Mesenchymal stem cell (in vitro differentiated cells and primary cell): Measurements from ENCODE around the gene OLFM3.

ENCODE experiments used
- DNase-seq: peaks from one replicate; pipeline ENCODE4 v3.0.0-alpha.2; 2013
- H2AFZ ChIP-seq: one replicate; pipeline ENCODE4 v1.6.1; 2013; ENCODE audit warnings: low read depth, mild to moderate bottlenecking, control low read depth, inconsistent platforms, low read length, moderate library complexity
- H2AK5ac ChIP-seq: 2 replicates; pipeline ENCODE4 v1.6.1; 2013; ENCODE audit warnings: low read length, moderate library complexity, mild to moderate bottlenecking, inconsistent platforms; ENCODE audit not compliant: severe bottlenecking
- H2BK120ac ChIP-seq: one replicate; pipeline ENCODE4 v1.6.1; 2013; ENCODE audit warnings: low read depth, mild to moderate bottlenecking, inconsistent platforms, low read length, moderate library complexity
- H2BK12ac ChIP-seq, 2 experiments: one replicate each; pipeline ENCODE4 v1.6.1; 2013; ENCODE audit warnings: inconsistent platforms in 2 of 2, low read length in 2 of 2, mild to moderate bottlenecking in 2 of 2, moderate library complexity in 2 of 2, control low read depth in 1 of 2
- H2BK15ac ChIP-seq: one replicate; pipeline ENCODE4 v1.6.1; 2013; ENCODE audit warnings: mild to moderate bottlenecking, low read depth, inconsistent platforms; ENCODE audit not compliant: poor library complexity, severe bottlenecking
- H2BK5ac ChIP-seq: 2 replicates; pipeline ENCODE4 v1.6.1; 2013; ENCODE audit warnings: low read depth, mild to moderate bottlenecking, low read length, control low read depth, inconsistent platforms; ENCODE audit not compliant: poor library complexity, severe bottlenecking
- H3K14ac ChIP-seq, 2 experiments: one replicate each; pipeline ENCODE4 v1.6.1; 2013; ENCODE audit warnings: inconsistent platforms in 2 of 2, low read length in 2 of 2, control low read depth in 1 of 2, mild to moderate bottlenecking in 1 of 2, moderate library complexity in 1 of 2
- H3K18ac ChIP-seq, 2 experiments: one replicate each; pipeline ENCODE4 v1.6.1; 2013; ENCODE audit warnings: inconsistent platforms in 2 of 2, low read length in 2 of 2, control low read depth in 1 of 2, low read depth in 1 of 2, mild to moderate bottlenecking in 1 of 2
- H3K23ac ChIP-seq, 2 experiments: one replicate each; pipeline ENCODE4 v1.6.1; 2013; ENCODE audit warnings: inconsistent platforms in 2 of 2, low read length in 2 of 2, mild to moderate bottlenecking in 2 of 2, moderate library complexity in 2 of 2, control low read depth in 1 of 2
- H3K27ac ChIP-seq: 2 replicates; pipeline ENCODE4 v1.5.1; 2013; ENCODE audit warnings: mild to moderate bottlenecking, moderate library complexity, low read length, control low read depth, inconsistent platforms; ENCODE audit not compliant: poor library complexity, severe bottlenecking
- H3K27me3 ChIP-seq, 2 experiments: 2 replicates each; pipeline versions ENCODE4 v1.6.1 to v1.7.0; 2013; ENCODE audit warnings: low read length in 2 of 2, mild to moderate bottlenecking in 2 of 2, moderate library complexity in 2 of 2, control low read depth in 1 of 2, inconsistent platforms in 1 of 2; ENCODE audit not compliant: control insufficient read depth in 1 of 2, insufficient read depth in 1 of 2
- H3K36me3 ChIP-seq, 2 experiments: 2 replicates each; pipeline versions ENCODE4 v1.6.1 to v1.7.0; 2013; ENCODE audit warnings: low read length in 2 of 2, control low read depth in 1 of 2, inconsistent platforms in 1 of 2, low read depth in 1 of 2, mild to moderate bottlenecking in 1 of 2; ENCODE audit not compliant: insufficient read depth in 2 of 2, control insufficient read depth in 1 of 2
- H3K4ac ChIP-seq, 2 experiments: one replicate each; pipeline ENCODE4 v1.6.1; 2013; ENCODE audit warnings: inconsistent platforms in 2 of 2, low read length in 2 of 2, mild to moderate bottlenecking in 2 of 2, moderate library complexity in 2 of 2, control low read depth in 1 of 2, low read depth in 1 of 2
- H3K4me1 ChIP-seq: 2 replicates; pipeline ENCODE4 v1.6.1; 2013; ENCODE audit warnings: low read depth, low read length, control low read depth; ENCODE audit not compliant: control insufficient read depth, insufficient read depth
- H3K4me2 ChIP-seq: 2 replicates; pipeline ENCODE4 v1.6.1; 2013; ENCODE audit warnings: low read length, mild to moderate bottlenecking, inconsistent platforms; ENCODE audit not compliant: poor library complexity, severe bottlenecking
- H3K4me3 ChIP-seq, 2 experiments: 2 replicates each; pipeline versions ENCODE4 v1.5.1 to v1.7.0; 2013; ENCODE audit warnings: low read length in 2 of 2, mild to moderate bottlenecking in 2 of 2, control low read depth in 1 of 2, low read depth in 1 of 2; ENCODE audit not compliant: insufficient read depth in 1 of 2
- H3K79me1 ChIP-seq: replicated peaks from 2 replicates; pipeline ENCODE4 v1.6.1; 2013; ENCODE audit warnings: mild to moderate bottlenecking, control low read depth, low read length, inconsistent platforms; ENCODE audit not compliant: poor library complexity, severe bottlenecking
- H3K9ac ChIP-seq: 2 replicates; pipeline ENCODE4 v1.7.0; 2013; ENCODE audit warnings: mild to moderate bottlenecking, low read length, moderate library complexity
- H3K9me3 ChIP-seq: 2 replicates; pipeline ENCODE4 v1.7.0; 2013; ENCODE audit warnings: mild to moderate bottlenecking, low read length; ENCODE audit not compliant: control insufficient read depth
- H4K8ac ChIP-seq: one replicate; pipeline ENCODE4 v1.6.1; 2013; ENCODE audit warnings: inconsistent platforms, mild to moderate bottlenecking, low read length, moderate library complexity
- H4K91ac ChIP-seq: one replicate; pipeline ENCODE4 v1.6.1; 2013; ENCODE audit warnings: mild to moderate bottlenecking, low read length, inconsistent platforms
- WGBS: methylation state at CpG from one replicate; pipeline ENCODE4 v1.1.7; 2013; ENCODE audit warnings: mixed read lengths; 5-methylcytosine and 5-hydroxymethylcytosine counted together

The OLFM3 gene

DNA sequence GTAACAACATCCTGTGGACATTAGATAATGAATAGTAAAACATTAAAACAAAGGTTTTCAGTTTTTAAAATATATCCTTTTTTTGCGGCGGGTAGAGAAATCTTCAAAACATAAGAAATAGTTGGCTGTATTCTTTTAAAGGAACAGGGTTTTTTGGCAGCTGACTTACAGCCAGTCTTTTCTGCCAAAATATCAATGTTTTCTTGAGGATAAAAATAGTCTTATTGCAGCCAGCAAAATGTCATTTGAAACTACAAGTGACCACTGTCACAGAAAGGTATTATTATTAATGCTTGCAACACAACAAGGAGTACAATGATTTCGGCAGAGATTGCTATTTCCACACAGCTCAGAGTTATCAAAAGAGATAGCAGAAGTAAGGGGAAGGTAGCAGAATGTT is 21.4 kb downstream of the OLFM3 start:
- H3K27ac ChIP-seq, result no peak overlapping the region
- no peaks in the 10 kb centered on the region for H3K36me3 ChIP-seq
- 83% methylated on average over 1 of the region's 3 CpGs for WGBS
- no peak for DNase-seq
- H2AFZ ChIP-seq, result no peak overlapping the region
- H2BK15ac ChIP-seq, result no peak overlapping the region
- H2BK5ac ChIP-seq, result no peak overlapping the region
- H3K4ac ChIP-seq, result no peak overlapping the region
- H3K79me1 ChIP-seq, result no peaks in the 10 kb centered on the region
- no peaks in the 10 kb centered on the region for H3K4me1 ChIP-seq
- H2BK12ac ChIP-seq, result no peak overlapping the region
- H3K9ac ChIP-seq, result no peak overlapping the region
- no peak overlapping the region for H3K23ac ChIP-seq
- no peak overlapping the region for H4K8ac ChIP-seq
- no peak overlapping the region for H3K14ac ChIP-seq
- H2BK120ac ChIP-seq, result no peak overlapping the region
- no peaks in the 10 kb centered on the region for H3K27me3 ChIP-seq
- H4K91ac ChIP-seq, result no peak overlapping the region
- no peak overlapping the region for H2AK5ac ChIP-seq
- H3K4me3 ChIP-seq, result no peak overlapping the region
- no peak overlapping the region for H3K18ac ChIP-seq
- H3K9me3 ChIP-seq, result no peaks in the 10 kb centered on the region
- no peak overlapping the region for H3K4me2 ChIP-seq

DNA sequence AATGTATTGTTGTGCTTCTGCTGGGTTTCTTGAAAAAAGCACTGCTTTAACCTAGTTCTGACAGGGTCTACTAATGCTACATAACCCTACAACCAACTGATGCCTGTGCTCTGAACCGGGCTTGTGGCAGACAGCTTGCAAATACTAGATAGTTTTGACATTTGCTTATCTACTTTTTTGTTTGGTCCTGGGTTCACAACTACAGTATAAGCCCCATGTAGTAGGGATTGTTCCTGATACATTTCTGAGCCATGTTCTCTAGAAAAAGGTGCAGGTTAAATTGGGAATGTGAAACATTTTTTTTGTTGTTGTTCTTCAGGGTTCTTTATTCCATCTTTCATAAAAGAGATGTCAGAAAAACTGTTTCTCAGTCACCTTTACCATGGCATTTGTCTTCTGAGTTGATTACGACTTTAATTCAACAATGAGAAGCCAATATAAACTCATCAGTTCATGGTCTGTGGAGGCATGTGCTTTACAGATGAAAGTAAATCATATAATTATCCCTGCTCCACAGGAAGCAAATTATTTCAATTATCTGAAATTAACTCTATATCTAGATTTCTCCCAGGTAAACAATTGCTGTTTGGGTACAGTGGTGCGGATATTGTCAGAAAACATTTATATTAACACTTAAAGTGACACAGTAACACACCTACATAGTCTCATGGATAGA is 22.0 kb downstream of the OLFM3 start:
- Histone ChIP-seq H3K36me3 (no peaks in the 10 kb centered on the region), H4K91ac (no peak overlapping the region), H3K4me3 (no peak overlapping the region), H2AK5ac (no peak overlapping the region), H3K27ac (no peak overlapping the region), H2BK5ac (no peak overlapping the region), H4K8ac (no peak overlapping the region), H2BK12ac (no peak overlapping the region), H3K27me3 (no peaks in the 10 kb centered on the region), H2BK15ac (no peak overlapping the region), H3K4me2 (no peak overlapping the region), H3K9me3 (no peaks in the 10 kb centered on the region), H3K18ac (no peak overlapping the region), H3K4ac (no peak overlapping the region), H3K79me1 (no peaks in the 10 kb centered on the region), H3K4me1 (no peaks in the 10 kb centered on the region), H2BK120ac (no peak overlapping the region), H3K9ac (no peak overlapping the region), H2AFZ (no peak overlapping the region), H3K23ac (no peak overlapping the region), H3K14ac (no peak overlapping the region)
- no peak for DNase-seq
- no CpG with 5 or more reads among the region's 3 CpGs for WGBS

- no peak overlapping the region for H2AK5ac ChIP-seq
- no peak for DNase-seq
- H3K4ac ChIP-seq, result no peak overlapping the region
- no peaks in the 10 kb centered on the region for H3K79me1 ChIP-seq
- no peaks in the 10 kb centered on the region for H3K4me1 ChIP-seq
- 85% methylated on average over 1 of the region's 1 CpG for WGBS
- H4K8ac ChIP-seq, result no peak overlapping the region
- no peak overlapping the region for H3K9ac ChIP-seq
- no peak overlapping the region for H3K4me3 ChIP-seq
- no peak overlapping the region for H2BK120ac ChIP-seq
- H3K27me3 ChIP-seq, result no peaks in the 10 kb centered on the region
- H3K23ac ChIP-seq, result no peak overlapping the region
- H3K9me3 ChIP-seq, result no peaks in the 10 kb centered on the region
- no peak overlapping the region for H2BK5ac ChIP-seq
- no peak overlapping the region for H2AFZ ChIP-seq
- no peak overlapping the region for H3K27ac ChIP-seq
- H2BK15ac ChIP-seq, result no peak overlapping the region
- H3K18ac ChIP-seq, result no peak overlapping the region
- H3K14ac ChIP-seq, result no peak overlapping the region
- H4K91ac ChIP-seq, result no peak overlapping the region
- no peaks in the 10 kb centered on the region for H3K36me3 ChIP-seq
- no peak overlapping the region for H3K4me2 ChIP-seq
- no peak overlapping the region for H2BK12ac ChIP-seq
Observed at GRCh38 chr1:101971304-101971703, 25.4 kb downstream of the OLFM3 start.

DNA sequence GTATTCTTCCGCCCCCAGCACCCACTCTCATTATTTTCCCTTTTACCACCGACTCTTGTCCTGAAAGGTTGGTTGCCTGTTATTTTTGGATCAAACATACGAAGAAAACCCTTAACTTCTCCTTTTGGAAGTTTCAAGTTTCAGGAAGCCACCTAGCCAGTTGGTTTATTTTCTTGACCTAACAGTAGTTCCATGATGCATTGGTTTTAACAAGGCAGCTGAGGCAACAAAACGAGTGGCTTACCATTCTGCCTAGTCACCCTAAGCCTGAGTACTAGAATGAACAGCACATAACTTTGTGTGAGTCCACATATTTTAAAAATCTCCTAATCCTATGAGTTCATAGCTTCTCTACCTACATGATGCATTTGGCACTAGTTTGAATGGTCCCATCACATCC is 28.9 kb downstream of the OLFM3 start:
- Histone ChIP-seq H3K9ac (no peak overlapping the region), H3K14ac (no peak overlapping the region), H4K91ac (no peak overlapping the region), H2BK120ac (no peak overlapping the region), H2BK15ac (no peak overlapping the region), H2BK12ac (no peak overlapping the region), H3K27me3 (no peaks in the 10 kb centered on the region), H3K23ac (no peak overlapping the region), H2BK5ac (no peak overlapping the region), H3K27ac (no peak overlapping the region), H3K4ac (no peak overlapping the region), H3K79me1 (no peaks in the 10 kb centered on the region), H3K4me3 (no peak overlapping the region), H3K4me1 (no peaks in the 10 kb centered on the region), H3K36me3 (no peaks in the 10 kb centered on the region), H3K18ac (no peak overlapping the region), H2AFZ (no peak overlapping the region), H3K9me3 (no peaks in the 10 kb centered on the region), H2AK5ac (no peak overlapping the region), H4K8ac (no peak overlapping the region), H3K4me2 (no peak overlapping the region)
- 86% methylated on average over 3 of the region's 4 CpGs for WGBS
- no peak for DNase-seq
